Stimulated activated CD4-positive, alpha-beta T cell treated with anti-CD3 and anti-CD28 coated beads, Interleukin-2, amount 100 ng/mL, for 48 hours (primary cell): ENCODE results near the gene CFAP210.
"Not testable (repeated sequence)": the region's sequence is repeated elsewhere in the genome, so short reads cannot be mapped to it uniquely, and the experiment has no call there.

Experiments used
- DNase-seq, 2 donors: peaks; one replicate each; pipeline ENCODE4 v3.0.0-alpha.2; 2020

CFAP210 gene

GRCh38 chr2:169711751-169712509 is 17.7 kb upstream of the CFAP210 start:
- no peak for DNase-seq

- DNase-seq, result no peak
Measured at GRCh38 chr2:169709981-169710380, 15.8 kb upstream of the CFAP210 start.

GRCh38 chr2:169709331-169709730 is 15.1 kb upstream of the CFAP210 start:
- no peak for DNase-seq

- DNase-seq, result no peak
Measured at GRCh38 chr2:169707626-169708025, 13.4 kb upstream of the CFAP210 start.

- no peak for DNase-seq
Measured at GRCh38 chr2:169705927-169706326, 11.7 kb upstream of the CFAP210 start.

GRCh38 chr2:169704160-169704708 is 10.0 kb upstream of the CFAP210 start:
- DNase-seq, result no peak

- no peak for DNase-seq
Measured at GRCh38 chr2:169702996-169703395, 8.8 kb upstream of the CFAP210 start.

GRCh38 chr2:169699173-169699572 is 5.0 kb upstream of the CFAP210 start:
- DNase-seq, result not testable (repeated sequence)

GRCh38 chr2:169696381-169696780 is 2.2 kb upstream of the CFAP210 start:
- DNase-seq, result no peak

- DNase-seq, result no peak
Measured at GRCh38 chr2:169694894-169695260, 672 bp upstream of the CFAP210 start.

GRCh38 chr2:169693360-169693759 is 845 bp downstream of the CFAP210 start:
- DNase-seq, result no peak

- no peak for DNase-seq
Measured at GRCh38 chr2:169692718-169693117, 1.5 kb downstream of the CFAP210 start.

GRCh38 chr2:169690958-169691357 is 3.2 kb downstream of the CFAP210 start:
- no peak for DNase-seq

GRCh38 chr2:169687943-169688342 is 6.3 kb downstream of the CFAP210 start:
- not testable (repeated sequence) for DNase-seq

GRCh38 chr2:169686825-169687224 is 7.4 kb downstream of the CFAP210 start:
- DNase-seq, result not testable (repeated sequence)

- not testable (repeated sequence) for DNase-seq
Measured at GRCh38 chr2:169684712-169685111, 9.5 kb downstream of the CFAP210 start.

- DNase-seq, result no peak
Measured at GRCh38 chr2:169684135-169684565, 10.1 kb downstream of the CFAP210 start.

GRCh38 chr2:169683425-169684134 is 10.6 kb downstream of the CFAP210 start:
- DNase-seq, result no peak

- DNase-seq, result no peak
Measured at GRCh38 chr2:169683054-169683424, 11.2 kb downstream of the CFAP210 start.

- no peak for DNase-seq
Measured at GRCh38 chr2:169676850-169677249, 17.4 kb downstream of the CFAP210 start.

GRCh38 chr2:169676357-169676756 is 17.8 kb downstream of the CFAP210 start:
- DNase-seq, result no peak

GRCh38 chr2:169673921-169674320 is 20.3 kb downstream of the CFAP210 start:
- DNase-seq, result no peak

GRCh38 chr2:169673106-169673505 is 21.1 kb downstream of the CFAP210 start:
- DNase-seq, result no peak

GRCh38 chr2:169672406-169672805 is 21.8 kb downstream of the CFAP210 start:
- DNase-seq, result no peak
